Measurements from ENCODE around the gene KNSTRN.

GRCh38 chr15:40333922-40334492 lies 48.5 kb upstream of the KNSTRN start:
- TF ChIP-seq CTCF (IDR thresholded peaks at IDR 0.05; ENCODE audit: borderline replicate concordance, extremely low read depth, low read length, poor library complexity, severe bottlenecking) (no peak), EZH2 (IDR thresholded peaks at IDR 0.05; ENCODE audit: borderline replicate concordance, low read depth, low read length, severe bottlenecking) (no peak)

Data from DND-41 (cell line).